Trophoblast cell (in vitro differentiated cells and primary cell): ENCODE measurements around the gene TP53I3.

Source experiments
- DNase-seq, 2 donors: peaks; one replicate each; pipeline ENCODE4 v3.0.0-alpha.2; 2016
- H2AFZ ChIP-seq: 2 replicates; pipeline ENCODE4 v1.6.1; 2013; ENCODE audit warnings: low read length, moderate library complexity, mild to moderate bottlenecking; ENCODE audit not compliant: insufficient read depth, poor library complexity
- H2AK5ac ChIP-seq: 2 replicates; pipeline ENCODE4 v1.6.1; 2013; ENCODE audit warnings: mild to moderate bottlenecking, low read length
- H2BK120ac ChIP-seq: 2 replicates; pipeline ENCODE4 v1.6.1; 2013; ENCODE audit warnings: low read length, mild to moderate bottlenecking, moderate library complexity; ENCODE audit not compliant: insufficient read depth, poor library complexity
- H2BK12ac ChIP-seq: 2 replicates; pipeline ENCODE4 v1.6.1; 2013; ENCODE audit warnings: mild to moderate bottlenecking, low read length, moderate library complexity
- H2BK5ac ChIP-seq: 2 replicates; pipeline ENCODE4 v1.6.1; 2013; ENCODE audit warnings: low read length, low read depth, moderate library complexity, mild to moderate bottlenecking; ENCODE audit not compliant: poor library complexity
- H3K14ac ChIP-seq: 2 replicates; pipeline ENCODE4 v1.6.1; 2013; ENCODE audit warnings: mild to moderate bottlenecking, low read length
- H3K18ac ChIP-seq: 2 replicates; pipeline ENCODE4 v1.6.1; 2013; ENCODE audit warnings: mild to moderate bottlenecking, low read length
- H3K23ac ChIP-seq: 2 replicates; pipeline ENCODE4 v1.6.1; 2013; ENCODE audit warnings: low read length
- H3K27ac ChIP-seq: 2 replicates; pipeline ENCODE4 v1.5.1; 2013; ENCODE audit warnings: low read depth, mild to moderate bottlenecking, inconsistent platforms, low read length, moderate library complexity
- H3K27me3 ChIP-seq: 2 replicates; pipeline ENCODE4 v1.6.1; 2013; ENCODE audit warnings: inconsistent platforms, mild to moderate bottlenecking, low read length, moderate library complexity; ENCODE audit not compliant: insufficient read depth
- H3K36me3 ChIP-seq, 2 experiments: 1 replicate in 1 of 2; 2 replicates in 1 of 2; pipeline ENCODE4 v1.6.1; 2013; ENCODE audit warnings: low read length in 2 of 2, mild to moderate bottlenecking in 2 of 2, moderate library complexity in 1 of 2; ENCODE audit not compliant: insufficient read depth in 2 of 2, control insufficient read depth in 1 of 2
- H3K4ac ChIP-seq: 2 replicates; pipeline ENCODE4 v1.6.1; 2013; ENCODE audit warnings: low read depth, mild to moderate bottlenecking, low read length, moderate library complexity
- H3K4me1 ChIP-seq, 2 experiments: 1 replicate in 1 of 2; 2 replicates in 1 of 2; pipeline ENCODE4 v1.6.1; 2013; ENCODE audit warnings: low read length in 2 of 2, mild to moderate bottlenecking in 2 of 2, moderate library complexity in 1 of 2; ENCODE audit not compliant: insufficient read depth in 2 of 2, control insufficient read depth in 1 of 2
- H3K4me2 ChIP-seq: 2 replicates; pipeline ENCODE4 v1.6.1; 2013; ENCODE audit warnings: inconsistent platforms, mild to moderate bottlenecking, low read length, moderate library complexity
- H3K4me3 ChIP-seq: 2 replicates; pipeline ENCODE4 v1.5.1; 2013; ENCODE audit warnings: mild to moderate bottlenecking, low read depth, low read length, inconsistent platforms
- H3K79me1 ChIP-seq: one replicate; pipeline ENCODE4 v1.6.1; 2013; ENCODE audit warnings: low read length
- H3K79me2 ChIP-seq: 2 replicates; pipeline ENCODE4 v1.6.1; 2013; ENCODE audit warnings: low read length, mild to moderate bottlenecking; ENCODE audit not compliant: control insufficient read depth, insufficient read depth, poor library complexity
- H3K9ac ChIP-seq: 2 replicates; pipeline ENCODE4 v1.6.1; 2013; ENCODE audit warnings: mild to moderate bottlenecking, low read length
- H3K9me3 ChIP-seq: 2 replicates; pipeline ENCODE4 v1.6.1; 2013; ENCODE audit warnings: low read depth, mild to moderate bottlenecking, control low read depth, inconsistent platforms, low read length; ENCODE audit not compliant: insufficient read depth
- H4K12ac ChIP-seq: 2 replicates; pipeline ENCODE4 v1.6.1; 2013; ENCODE audit warnings: low read depth, mild to moderate bottlenecking, low read length, moderate library complexity
- H4K8ac ChIP-seq: 2 replicates; pipeline ENCODE4 v1.6.1; 2013; ENCODE audit warnings: low read depth, mild to moderate bottlenecking, low read length, moderate library complexity
- H4K91ac ChIP-seq: one replicate; pipeline ENCODE4 v1.6.1; 2013; ENCODE audit warnings: low read depth, mild to moderate bottlenecking, low read length, moderate library complexity
- WGBS: extraction: QIAGEN DNeasy Blood & Tissue Kit; methylation state at CpG from one replicate; pipeline ENCODE4 v1.1.7; 2013; ENCODE audit warnings: missing lambda C conversion rate; ENCODE audit not compliant: insufficient read length, insufficient coverage; ENCODE audit errors: extremely low coverage; 5-methylcytosine and 5-hydroxymethylcytosine counted together

Gene TP53I3

DNA sequence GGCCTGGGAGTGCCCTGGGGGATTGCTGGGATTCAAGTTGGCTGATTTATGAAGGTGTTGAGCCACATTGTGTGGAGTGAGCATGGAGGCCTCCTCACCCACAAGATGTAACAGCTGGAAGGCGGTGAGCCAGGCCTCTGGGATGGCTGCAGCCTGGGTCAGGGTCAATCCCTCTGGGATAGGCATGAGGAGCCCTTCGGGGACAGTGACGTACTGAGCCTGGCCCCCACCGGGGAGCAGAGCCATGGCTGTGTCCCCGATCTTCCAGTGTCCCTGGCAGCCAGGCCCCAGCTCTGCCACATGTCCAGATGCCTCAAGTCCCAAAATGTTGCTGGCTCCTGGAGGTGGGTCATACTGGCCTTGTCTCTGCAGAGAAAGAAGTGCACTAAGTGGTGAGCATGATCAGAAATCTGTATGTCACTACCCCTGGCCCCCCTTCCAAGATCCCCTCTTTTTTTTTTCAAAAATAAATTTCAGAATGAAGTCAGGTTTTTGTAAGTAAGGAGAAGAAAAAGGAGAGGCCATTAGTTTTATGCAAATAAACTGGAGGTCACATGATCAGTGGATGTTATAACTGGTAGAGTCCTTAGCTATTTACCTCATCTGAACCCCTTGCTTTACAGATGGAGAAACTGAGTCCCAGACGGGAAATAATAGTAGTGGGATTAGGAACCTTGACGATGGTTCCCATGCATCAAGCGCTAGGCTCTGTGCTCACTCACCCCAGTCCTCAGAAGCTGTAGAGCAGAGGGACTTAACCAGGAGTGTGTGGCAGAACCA is 1.7 kb downstream of the TP53I3 start:
- Histone ChIP-seq H3K79me2 (peaks cover 4% of the 10 kb centered on the region), H3K79me1 (peaks cover 14% of the 10 kb centered on the region), H2BK5ac (peak overlapping the region; percentile 8), H3K9me3 (no peaks in the 10 kb centered on the region), H4K91ac (peak overlapping the region; percentile 85), H4K12ac (peak overlapping the region; percentile 60), H3K27me3 (no peaks in the 10 kb centered on the region), H2BK120ac (peak overlapping the region; percentile 7), H2BK12ac (peak overlapping the region; percentile 46), H3K4me3 (no peak overlapping the region), H3K4me2 (peak overlapping the region; percentile 92), H2AFZ (no peak overlapping the region), H3K14ac (peak overlapping the region; percentile 5), H3K18ac (peak overlapping the region; percentile 26), H4K8ac (peak overlapping the region; percentile 64), H3K4me1 (peaks cover 7% of the 10 kb centered on the region in 2 experiments), H3K9ac (peak overlapping the region; percentile 76), H3K4ac (peak overlapping the region; percentile 23), H3K36me3 (peaks cover 7 to 22% of the 10 kb centered on the region in 2 experiments), H3K27ac (peak overlapping the region; percentile 85), H2AK5ac (peak overlapping the region; percentile 42), H3K23ac (no peak overlapping the region)
- no CpG with 5 or more reads among the region's 8 CpGs for WGBS
- no peak for DNase-seq

- Histone ChIP-seq H3K27ac (no peak overlapping the region), H2BK120ac (no peak overlapping the region), H3K23ac (no peak overlapping the region), H4K8ac (no peak overlapping the region), H4K12ac (no peak overlapping the region), H3K4me1 (peaks cover 7 to 11% of the 10 kb centered on the region in 2 experiments), H2BK5ac (no peak overlapping the region), H3K14ac (no peak overlapping the region), H3K79me2 (peaks cover 7% of the 10 kb centered on the region), H3K9me3 (no peaks in the 10 kb centered on the region), H3K18ac (no peak overlapping the region), H3K79me1 (peaks cover 22% of the 10 kb centered on the region), H3K36me3 (peaks cover 7 to 22% of the 10 kb centered on the region in 2 experiments), H3K4me3 (no peak overlapping the region), H3K4ac (no peak overlapping the region), H2AFZ (no peak overlapping the region), H3K4me2 (no peak overlapping the region), H2BK12ac (no peak overlapping the region), H4K91ac (no peak overlapping the region), H3K9ac (no peak overlapping the region), H2AK5ac (no peak overlapping the region), H3K27me3 (no peaks in the 10 kb centered on the region)
- WGBS = no CpG with 5 or more reads among the region's 2 CpGs
- no peak for DNase-seq
Measured at GRCh38 chr2:24080701-24081100, 3.9 kb downstream of the TP53I3 start.

GRCh38 chr2:24077879-24078278 is 6.8 kb downstream of the TP53I3 start:
- WGBS = no CpG with 5 or more reads among the region's 2 CpGs
- peak overlapping the region; percentile 50 for H3K9ac ChIP-seq

DNA sequence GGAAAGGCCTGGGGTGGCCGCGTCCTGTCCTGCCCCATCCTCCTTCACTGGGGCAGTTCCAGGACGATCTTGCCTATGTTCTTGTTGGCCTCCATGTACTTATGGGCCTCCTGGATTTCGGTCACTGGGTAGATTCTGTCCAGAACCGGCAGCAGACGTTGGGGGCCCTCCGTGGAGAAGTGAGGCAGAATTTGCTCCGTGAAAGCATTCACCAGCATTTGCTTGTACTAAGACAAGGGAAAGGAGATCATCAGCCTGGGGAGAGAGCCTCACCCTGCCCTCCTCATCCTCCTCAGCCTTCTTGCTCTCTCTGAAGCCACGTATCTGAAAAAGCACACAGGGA is 7.1 kb downstream of the TP53I3 start:
- H2AK5ac ChIP-seq = no peak overlapping the region
- H3K18ac ChIP-seq = no peak overlapping the region
- H3K27me3 ChIP-seq = no peaks in the 10 kb centered on the region
- peak overlapping the region; percentile 50 for H3K27ac ChIP-seq
- H2BK5ac ChIP-seq = no peak overlapping the region
- H3K14ac ChIP-seq = peak overlapping the region; percentile 38
- H3K4me2 ChIP-seq = peak overlapping the region; percentile 93
- peak overlapping the region; percentile 13 for H3K4ac ChIP-seq
- H3K4me1 ChIP-seq = peaks cover 0 to 6% of the 10 kb centered on the region in 2 experiments
- peak overlapping the region; percentile 41 for H4K91ac ChIP-seq
- peaks cover 8% of the 10 kb centered on the region for H3K79me1 ChIP-seq
- peak overlapping the region; percentile 17 for H2AFZ ChIP-seq
- peaks cover 5 to 22% of the 10 kb centered on the region in 2 experiments for H3K36me3 ChIP-seq
- H3K9ac ChIP-seq = peak overlapping the region; percentile 74
- H2BK120ac ChIP-seq = no peak overlapping the region
- no peak overlapping the region for H2BK12ac ChIP-seq
- H3K4me3 ChIP-seq = peak overlapping the region; percentile 79
- H4K8ac ChIP-seq = peak overlapping the region; percentile 86
- no peak overlapping the region for H3K23ac ChIP-seq
- no CpG with 5 or more reads among the region's 9 CpGs for WGBS
- no peak for DNase-seq
- H3K79me2 ChIP-seq = peaks cover 3% of the 10 kb centered on the region
- H4K12ac ChIP-seq = peak overlapping the region; percentile 56
- H3K9me3 ChIP-seq = no peaks in the 10 kb centered on the region

More at GRCh38 chr2:24077879-24078278, 6.8 kb downstream of the TP53I3 start:
- H3K79me2 ChIP-seq = peaks cover 3% of the 10 kb centered on the region
- H3K27me3 ChIP-seq = no peaks in the 10 kb centered on the region
- H4K8ac ChIP-seq = no peak overlapping the region
- H3K9me3 ChIP-seq = no peaks in the 10 kb centered on the region
- H2BK12ac ChIP-seq = no peak overlapping the region
- no peak overlapping the region for H3K4me3 ChIP-seq
- H4K91ac ChIP-seq = no peak overlapping the region
- peaks cover 8% of the 10 kb centered on the region for H3K79me1 ChIP-seq
- H3K27ac ChIP-seq = no peak overlapping the region
- no peak overlapping the region for H2BK120ac ChIP-seq
- no peak for DNase-seq
- H3K4me2 ChIP-seq = peak overlapping the region; percentile 93
- H4K12ac ChIP-seq = no peak overlapping the region
- no peak overlapping the region for H2AFZ ChIP-seq
- H3K18ac ChIP-seq = no peak overlapping the region
- H3K36me3 ChIP-seq = peaks cover 8 to 23% of the 10 kb centered on the region in 2 experiments
- no peak overlapping the region for H3K14ac ChIP-seq
- H3K23ac ChIP-seq = no peak overlapping the region
- no peak overlapping the region for H3K4ac ChIP-seq
- H2AK5ac ChIP-seq = no peak overlapping the region
- H3K4me1 ChIP-seq = peaks cover 0 to 6% of the 10 kb centered on the region in 2 experiments
- H2BK5ac ChIP-seq = no peak overlapping the region
